Upper lobe of left lung (tissue), 4 donors: ENCODE results near the gene RNF182.

Experiments
- POLR2A ChIP-seq, 4 donors: fragments of 450-650 bp; IDR thresholded peaks; one replicate each; pipeline ENCODE4 v1.5.1; 2016 to 2017; ENCODE audit warnings: antibody characterized with exemption in 4 of 4, mild to moderate bottlenecking in 2 of 4
- TF ChIP-seq, protein P1 (sequence below), 6 experiments: fragments of 450-650 bp in 4 of 6; fragments of 200-600 bp in 2 of 6; sonication (generic) in 2 of 6; IDR thresholded peaks; one replicate each; pipeline ENCODE4 v1.5.1; 2016 to 2019; ENCODE audit warnings: antibody characterized with exemption in 6 of 6

DNA sequence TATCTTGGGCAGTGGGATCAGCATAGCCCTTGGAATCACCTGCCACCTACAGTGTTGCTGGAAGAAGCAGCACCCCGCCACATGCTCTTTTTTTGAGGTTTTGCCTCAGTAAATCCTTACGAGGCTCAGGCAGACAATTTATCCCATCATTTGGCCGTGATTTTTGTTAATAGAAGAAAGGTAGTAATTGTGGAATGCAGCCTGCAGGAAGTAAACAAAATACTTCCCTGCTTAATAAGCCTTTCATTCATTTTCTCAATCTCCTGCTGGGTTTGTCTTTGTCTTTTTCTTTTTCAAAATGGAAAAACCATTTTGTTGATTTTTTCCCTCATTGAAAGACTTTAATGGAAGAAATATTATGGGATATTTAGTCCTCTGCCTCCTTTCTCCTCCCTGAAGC is 99.1 kb downstream of the RNF182 start:
- TF ChIP-seq, protein P1, sequence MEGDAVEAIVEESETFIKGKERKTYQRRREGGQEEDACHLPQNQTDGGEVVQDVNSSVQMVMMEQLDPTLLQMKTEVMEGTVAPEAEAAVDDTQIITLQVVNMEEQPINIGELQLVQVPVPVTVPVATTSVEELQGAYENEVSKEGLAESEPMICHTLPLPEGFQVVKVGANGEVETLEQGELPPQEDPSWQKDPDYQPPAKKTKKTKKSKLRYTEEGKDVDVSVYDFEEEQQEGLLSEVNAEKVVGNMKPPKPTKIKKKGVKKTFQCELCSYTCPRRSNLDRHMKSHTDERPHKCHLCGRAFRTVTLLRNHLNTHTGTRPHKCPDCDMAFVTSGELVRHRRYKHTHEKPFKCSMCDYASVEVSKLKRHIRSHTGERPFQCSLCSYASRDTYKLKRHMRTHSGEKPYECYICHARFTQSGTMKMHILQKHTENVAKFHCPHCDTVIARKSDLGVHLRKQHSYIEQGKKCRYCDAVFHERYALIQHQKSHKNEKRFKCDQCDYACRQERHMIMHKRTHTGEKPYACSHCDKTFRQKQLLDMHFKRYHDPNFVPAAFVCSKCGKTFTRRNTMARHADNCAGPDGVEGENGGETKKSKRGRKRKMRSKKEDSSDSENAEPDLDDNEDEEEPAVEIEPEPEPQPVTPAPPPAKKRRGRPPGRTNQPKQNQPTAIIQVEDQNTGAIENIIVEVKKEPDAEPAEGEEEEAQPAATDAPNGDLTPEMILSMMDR (IDR thresholded peaks at IDR 0.05) = no peak
- no peak for TF ChIP-seq POLR2A (IDR thresholded peaks at IDR 0.05)
